Hepatocyte (in vitro differentiated cells): ENCODE data around the gene PLD5. TPM values are rescaled to one million over a fixed set of nuclear protein-coding genes. Genes with fewer than 3 reads are reported as not detected.

Source experiments
- DNase-seq: peaks from one replicate; pipeline ENCODE4 v3.0.0-alpha.2; 2016; ENCODE audit warnings: low spot score
- H2AFZ ChIP-seq: fragments of 200-600 bp; sonication (generic); 2 replicates; pipeline ENCODE4 v1.6.0; 2016; ENCODE audit warnings: antibody characterized with exemption, mild to moderate bottlenecking
- H3K27ac ChIP-seq: fragments of 200-600 bp; sonication (generic); 2 replicates; pipeline ENCODE4 v1.5.1; 2016; ENCODE audit warnings: mild to moderate bottlenecking
- H3K27me3 ChIP-seq: fragments of 200-600 bp; sonication (generic); 2 replicates; pipeline ENCODE4 v1.6.1; 2016
- H3K36me3 ChIP-seq: fragments of 200-600 bp; sonication (generic); replicated peaks from 2 replicates; pipeline ENCODE4 v1.5.1; 2016; ENCODE audit warnings: low read depth; ENCODE audit not compliant: insufficient read depth
- H3K4me1 ChIP-seq: fragments of 200-600 bp; sonication (generic); 2 replicates; pipeline ENCODE4 v1.5.1; 2016; ENCODE audit warnings: mild to moderate bottlenecking, moderate library complexity; ENCODE audit not compliant: insufficient read depth
- H3K4me2 ChIP-seq: fragments of 200-600 bp; sonication (generic); 2 replicates; pipeline ENCODE4 v1.6.0; 2016
- H3K4me3 ChIP-seq: fragments of 200-600 bp; sonication (generic); 2 replicates; pipeline ENCODE4 v1.5.1; 2016; ENCODE audit warnings: mild to moderate bottlenecking
- H3K79me2 ChIP-seq: fragments of 200-600 bp; sonication (generic); 2 replicates; pipeline ENCODE4 v1.6.0; 2017; ENCODE audit warnings: mild to moderate bottlenecking
- H3K9me2 ChIP-seq: fragments of 200-600 bp; sonication (generic); replicated peaks from 2 replicates; pipeline ENCODE4 v1.6.0; 2017; ENCODE audit warnings: mild to moderate bottlenecking; ENCODE audit not compliant: insufficient read depth
- H3K9me3 ChIP-seq: fragments of 200-600 bp; sonication (generic); 2 replicates; pipeline ENCODE4 v1.5.1; 2016; ENCODE audit warnings: low read depth, mild to moderate bottlenecking
- H4K20me1 ChIP-seq: fragments of 200-600 bp; sonication (generic); 2 replicates; pipeline ENCODE4 v1.6.0; 2016; ENCODE audit warnings: mild to moderate bottlenecking; ENCODE audit not compliant: insufficient read depth, poor library complexity, severe bottlenecking
- CTCF ChIP-seq: fragments of 200-600 bp; sonication (generic); IDR thresholded peaks from 2 replicates; pipeline ENCODE4 v1.5.1; 2016; ENCODE audit warnings: antibody characterized with exemption, mild to moderate bottlenecking; ENCODE audit not compliant: poor library complexity
- EZH2 ChIP-seq: fragments of 200-600 bp; sonication (generic); IDR thresholded peaks from 2 replicates; pipeline ENCODE4 v1.6.1; 2016; ENCODE audit warnings: antibody characterized with exemption, mild to moderate bottlenecking, borderline replicate concordance
- EZH2phosphoT487 ChIP-seq: fragments of 200-600 bp; sonication (generic); IDR thresholded peaks from one replicate; pipeline ENCODE4 v1.6.1; 2018; ENCODE audit warnings: antibody characterized with exemption, mild to moderate bottlenecking, low read depth, moderate library complexity; ENCODE audit not compliant: unreplicated experiment, severe bottlenecking
- WGBS: methylation state at CpG from one replicate; pipeline ENCODE4 v1.1.6; 2016; ENCODE audit warnings: low lambda C conversion rate; ENCODE audit errors: missing lambda C conversion rate; 5-methylcytosine and 5-hydroxymethylcytosine counted together
- polyA plus RNA-seq: library from polyadenylated mRNA; unstranded; fragments of >200 nt; fragmentation: Nextera tagmentation; extraction: Ambion mirVana; gene quantifications from 2 replicates; pipeline ENCODE4 v1.2.1, GENCODE V29; 2016
- total RNA-seq: library from RNA; depleted of rRNA; stranded (reverse); fragments of >200 nt; gene quantifications from 2 replicates; pipeline ENCODE4 v1.2.3, GENCODE V29; 2014

Gene PLD5
- total and polyA plus RNA-seq, 2 experiments from 2014 or later, result 0.33 to 0.58 TPM

GRCh38 chr1:242245255-242245654, 279.2 kb downstream of the PLD5 start:
- H2AFZ ChIP-seq, result no peak overlapping the region
- no peak for DNase-seq
- H4K20me1 ChIP-seq, result no peaks in the 10 kb centered on the region
- 67% methylated on average over 5 of the region's 5 CpGs for WGBS
- no peaks in the 10 kb centered on the region for H3K9me3 ChIP-seq
- no peak overlapping the region for H3K27ac ChIP-seq
- H3K4me3 ChIP-seq, result no peak overlapping the region
- H3K9me2 ChIP-seq, result no peaks in the 10 kb centered on the region
- H3K4me1 ChIP-seq, result no peaks in the 10 kb centered on the region
- no peaks in the 10 kb centered on the region for H3K36me3 ChIP-seq
- H3K27me3 ChIP-seq, result no peaks in the 10 kb centered on the region
- H3K4me2 ChIP-seq, result no peak overlapping the region
- TF ChIP-seq EZH2 (no peak), CTCF (no peak), EZH2phosphoT487 (no peak)
- H3K79me2 ChIP-seq, result no peaks in the 10 kb centered on the region

- H3K36me3 ChIP-seq, result no peaks in the 10 kb centered on the region
- no peak overlapping the region for H3K27ac ChIP-seq
- H3K9me2 ChIP-seq, result no peaks in the 10 kb centered on the region
- WGBS, result 82% methylated on average over 1 of the region's 1 CpG
- no peak overlapping the region for H2AFZ ChIP-seq
- H3K4me2 ChIP-seq, result no peak overlapping the region
- H4K20me1 ChIP-seq, result no peaks in the 10 kb centered on the region
- TF ChIP-seq CTCF (no peak), EZH2 (no peak), EZH2phosphoT487 (no peak)
- no peaks in the 10 kb centered on the region for H3K9me3 ChIP-seq
- DNase-seq, result no peak
- no peaks in the 10 kb centered on the region for H3K79me2 ChIP-seq
- H3K4me3 ChIP-seq, result no peak overlapping the region
- H3K27me3 ChIP-seq, result no peaks in the 10 kb centered on the region
- H3K4me1 ChIP-seq, result no peaks in the 10 kb centered on the region
Observed at GRCh38 chr1:242243472-242243871, 281.0 kb downstream of the PLD5 start.

GRCh38 chr1:242242983-242243382, 281.5 kb downstream of the PLD5 start:
- Histone ChIP-seq H3K4me1 (no peaks in the 10 kb centered on the region), H3K4me3 (no peak overlapping the region), H3K79me2 (no peaks in the 10 kb centered on the region), H4K20me1 (no peaks in the 10 kb centered on the region), H3K27ac (no peak overlapping the region), H3K9me3 (no peaks in the 10 kb centered on the region), H3K27me3 (no peaks in the 10 kb centered on the region), H3K4me2 (no peak overlapping the region), H3K36me3 (no peaks in the 10 kb centered on the region), H3K9me2 (no peaks in the 10 kb centered on the region), H2AFZ (no peak overlapping the region)
- 80% methylated on average over 6 of the region's 6 CpGs for WGBS
- no peak for TF ChIP-seq CTCF
- TF ChIP-seq EZH2phosphoT487, result no peak
- TF ChIP-seq EZH2, result no peak
- DNase-seq, result no peak

GRCh38 chr1:242241936-242242335, 282.6 kb downstream of the PLD5 start:
- no peaks in the 10 kb centered on the region for H3K79me2 ChIP-seq
- 85% methylated on average over 6 of the region's 6 CpGs for WGBS
- no peak for TF ChIP-seq EZH2
- no peak for TF ChIP-seq CTCF
- TF ChIP-seq EZH2phosphoT487, result no peak
- H3K4me2 ChIP-seq, result no peak overlapping the region
- H3K9me3 ChIP-seq, result no peaks in the 10 kb centered on the region
- H3K9me2 ChIP-seq, result no peaks in the 10 kb centered on the region
- no peak overlapping the region for H3K4me3 ChIP-seq
- H3K27ac ChIP-seq, result no peak overlapping the region
- H3K4me1 ChIP-seq, result no peaks in the 10 kb centered on the region
- H3K27me3 ChIP-seq, result no peaks in the 10 kb centered on the region
- no peaks in the 10 kb centered on the region for H4K20me1 ChIP-seq
- H2AFZ ChIP-seq, result no peak overlapping the region
- DNase-seq, result no peak
- no peaks in the 10 kb centered on the region for H3K36me3 ChIP-seq
